IMR-90 (cell line): ENCODE measurements around the gene MEN1. TPM values are rescaled to one million over a fixed set of nuclear protein-coding genes. Genes with fewer than 3 reads are reported as not detected.
A peak's percentile ranks its signal among the peaks of the same experiment; 100 is the strongest.

Experiments
- ATAC-seq: fragments of 200-7000 bp; cut with Tn5 transposase; 2 replicates; pipeline ENCODE4 v1.9.1; 2020; ENCODE audit warnings: low read depth, mild to moderate bottlenecking, moderate library complexity
- BruUV-seq: library from RNA; stranded (reverse); fragments of 400-500 nt; replicated peaks from 2 replicates; lab custom pipeline; 2021; lab: Mats Ljungman, UMichigan
- CTCF ChIA-PET: fragments of 300-600 bp; formaldehyde crosslinking; extraction: SDS; loops from one replicate; lab custom pipeline; 2021; ENCODE audit warnings: antibody characterized with exemption; lab: Yijun Ruan, JAX
- POLR2A ChIA-PET: fragments of 300-600 bp; sonication (Branson Sonifier 250); formaldehyde crosslinking; loops from one replicate; lab custom pipeline; 2022; ENCODE audit warnings: antibody characterized with exemption; ENCODE audit not compliant: unreplicated experiment; lab: Charles Lee
- DNase-seq: peaks from one replicate; pipeline ENCODE4 v3.0.0; 2013
- H2AFZ ChIP-seq: replicated peaks from 2 replicates; pipeline ENCODE3; 2013; ENCODE audit warnings: low read length, mild to moderate bottlenecking; ENCODE audit not compliant: poor library complexity
- H2AK5ac ChIP-seq: 2 replicates; pipeline ENCODE4 v1.6.1; 2013; ENCODE audit warnings: low read depth, low read length, inconsistent platforms
- H2AK9ac ChIP-seq: replicated peaks from 2 replicates; pipeline ENCODE3; 2013; ENCODE audit warnings: mild to moderate bottlenecking, low read depth, low read length, moderate library complexity; ENCODE audit not compliant: poor library complexity
- H2BK120ac ChIP-seq: 2 replicates; pipeline ENCODE4 v1.6.1; 2013; ENCODE audit warnings: low read depth, low read length, inconsistent platforms
- H2BK15ac ChIP-seq: 3 replicates; pipeline ENCODE4 v1.6.1; 2013; ENCODE audit warnings: low read depth, low read length, inconsistent platforms
- H2BK20ac ChIP-seq: 2 replicates; pipeline ENCODE4 v1.6.1; 2013; ENCODE audit warnings: low read depth, mild to moderate bottlenecking, inconsistent platforms, low read length, moderate library complexity
- H2BK5ac ChIP-seq: 2 replicates; pipeline ENCODE4 v1.6.1; 2013; ENCODE audit warnings: mild to moderate bottlenecking, low read depth, low read length, inconsistent platforms; ENCODE audit not compliant: poor library complexity, severe bottlenecking
- H3K14ac ChIP-seq: replicated peaks from 2 replicates; pipeline ENCODE4 v1.6.1; 2013; ENCODE audit warnings: low read depth, low read length, inconsistent platforms
- H3K18ac ChIP-seq: 2 replicates; pipeline ENCODE4 v1.6.1; 2013; ENCODE audit warnings: low read depth, low read length, control low read depth
- H3K23ac ChIP-seq: 2 replicates; pipeline ENCODE4 v1.6.1; 2013; ENCODE audit warnings: low read depth, low read length, inconsistent platforms
- H3K27ac ChIP-seq: 2 replicates; pipeline ENCODE4 v1.5.1; 2013; ENCODE audit warnings: mild to moderate bottlenecking, control low read depth, low read length; ENCODE audit not compliant: insufficient read depth
- H3K27me3 ChIP-seq: 2 replicates; pipeline ENCODE4 v1.6.1; 2013; ENCODE audit warnings: low read length; ENCODE audit not compliant: control insufficient read depth, insufficient read depth
- H3K36me3 ChIP-seq: 2 replicates; pipeline ENCODE4 v1.6.1; 2013; ENCODE audit warnings: low read length, mixed read lengths; ENCODE audit not compliant: control insufficient read depth, insufficient read depth
- H3K4ac ChIP-seq: 2 replicates; pipeline ENCODE4 v1.6.1; 2013; ENCODE audit warnings: low read depth, low read length, inconsistent platforms
- H3K4me1 ChIP-seq: 2 replicates; pipeline ENCODE4 v1.6.1; 2013; ENCODE audit warnings: low read length, mixed read lengths; ENCODE audit not compliant: control insufficient read depth, insufficient read depth
- H3K4me2 ChIP-seq: 2 replicates; pipeline ENCODE4 v1.6.1; 2013; ENCODE audit warnings: low read depth, mild to moderate bottlenecking, control low read depth, low read length, moderate library complexity
- H3K4me3 ChIP-seq: 2 replicates; pipeline ENCODE4 v1.5.1; 2013; ENCODE audit warnings: low read depth, mild to moderate bottlenecking, control low read depth, low read length, moderate library complexity; ENCODE audit not compliant: insufficient read depth
- H3K56ac ChIP-seq: 2 replicates; pipeline ENCODE4 v1.6.1; 2013; ENCODE audit warnings: low read length, inconsistent platforms; ENCODE audit not compliant: insufficient read depth; ENCODE audit errors: extremely low read depth
- H3K79me1 ChIP-seq, 2 experiments: 2 replicates each; pipeline ENCODE4 v1.6.1; 2013; ENCODE audit warnings: low read length in 2 of 2, inconsistent platforms in 1 of 2, low read depth in 1 of 2
- H3K9ac ChIP-seq: 2 replicates; pipeline ENCODE4 v1.6.1; 2013; ENCODE audit warnings: low read depth, low read length, control low read depth
- H3K9me1 ChIP-seq: 2 replicates; pipeline ENCODE4 v1.6.1; 2013; ENCODE audit warnings: low read length, inconsistent platforms; ENCODE audit not compliant: insufficient read depth
- H3K9me3 ChIP-seq: 2 replicates; pipeline ENCODE4 v1.6.1; 2013; ENCODE audit warnings: low read length; ENCODE audit not compliant: control insufficient read depth, insufficient read depth
- H4K20me1 ChIP-seq: 2 replicates; pipeline ENCODE4 v1.6.1; 2013; ENCODE audit warnings: low read length, inconsistent platforms; ENCODE audit not compliant: insufficient read depth
- H4K5ac ChIP-seq: 2 replicates; pipeline ENCODE4 v1.6.1; 2013; ENCODE audit warnings: mild to moderate bottlenecking, low read depth, low read length, control low read depth
- H4K8ac ChIP-seq, 2 experiments: 2 replicates each; pipeline ENCODE4 v1.6.1; 2013; ENCODE audit warnings: low read depth in 2 of 2, low read length in 2 of 2, control low read depth in 1 of 2, inconsistent platforms in 1 of 2
- H4K91ac ChIP-seq: 2 replicates; pipeline ENCODE4 v1.6.1; 2013; ENCODE audit warnings: low read depth, low read length, inconsistent platforms; ENCODE audit not compliant: insufficient read depth
- BHLHE40 ChIP-seq: fragments of 150-350 bp; IDR thresholded peaks from 2 replicates; pipeline ENCODE4 v1.6.1; 2016; ENCODE audit warnings: mild to moderate bottlenecking, low read depth, low read length
- CHD1 ChIP-seq: IDR thresholded peaks from 2 replicates; pipeline ENCODE4 v1.6.1; 2012; ENCODE audit warnings: low read depth, low read length, improper control_type of control experiment
- ELK1 ChIP-seq: fragments of 150-350 bp; IDR thresholded peaks from 2 replicates; pipeline ENCODE4 v1.6.1; 2016; ENCODE audit warnings: low read depth, mild to moderate bottlenecking, low read length, moderate library complexity, borderline replicate concordance
- FOS ChIP-seq: fragments of 150-350 bp; IDR thresholded peaks from 2 replicates; pipeline ENCODE4 v1.6.1; 2016; ENCODE audit warnings: low read depth, low read length
- MAFK ChIP-seq: IDR thresholded peaks from 2 replicates; pipeline ENCODE4 v1.6.1; 2012; ENCODE audit warnings: low read depth, low read length, improper control_type of control experiment
- MAZ ChIP-seq: IDR thresholded peaks from 2 replicates; pipeline ENCODE4 v1.6.1; 2012; ENCODE audit warnings: low read depth, mild to moderate bottlenecking, low read length, improper control_type of control experiment, moderate library complexity, borderline replicate concordance
- MXI1 ChIP-seq: IDR thresholded peaks from 2 replicates; pipeline ENCODE4 v1.6.1; 2012; ENCODE audit warnings: low read depth, mild to moderate bottlenecking, low read length, moderate library complexity, borderline replicate concordance
- POLR2A ChIP-seq: IDR thresholded peaks from 2 replicates; pipeline ENCODE4 v1.6.1; 2012; ENCODE audit warnings: mild to moderate bottlenecking, low read depth, low read length
- RCOR1 ChIP-seq: IDR thresholded peaks from 2 replicates; pipeline ENCODE4 v1.6.1; 2012; ENCODE audit warnings: mild to moderate bottlenecking, low read length, improper control_type of control experiment; ENCODE audit not compliant: insufficient replicate concordance
- RFX5 ChIP-seq: IDR thresholded peaks from 2 replicates; pipeline ENCODE4 v1.8.0; 2012; ENCODE audit warnings: low read depth, mild to moderate bottlenecking, low read length, moderate library complexity
- SMC3 ChIP-seq: fragments of 150-350 bp; IDR thresholded peaks from 2 replicates; pipeline ENCODE4 v1.6.1; 2016; ENCODE audit warnings: low read depth, mild to moderate bottlenecking, antibody characterized with exemption, low read length, moderate library complexity
- WGBS, 2 experiments: methylation state at CpG; one replicate each; pipeline versions ENCODE4 v1.1.5 to v1.1.7; 2013; ENCODE audit warnings: missing lambda C conversion rate in 2 of 2; ENCODE audit not compliant: insufficient read length in 1 of 2; ENCODE audit errors: extremely low coverage in 2 of 2; 5-methylcytosine and 5-hydroxymethylcytosine counted together
- dilution Hi-C: fragments of 300-500 bp; cut with HindIII; formaldehyde crosslinking; loops from one replicate; pipeline ENCODE4 v1.14.3; 2018; ENCODE audit warnings: low sequenced_read_pairs; ENCODE audit not compliant: unreplicated experiment
- in situ Hi-C: fragments of 300-500 bp; cut with MboI; formaldehyde crosslinking; loops from 3 replicates; pipeline ENCODE4 v1.14.3; 2019; ENCODE audit warnings: low sequenced_read_pairs, inconsistent platforms, mixed read lengths
- intact Hi-C: fragments of 100-400 bp; cut with micrococcal nuclease; formaldehyde crosslinking; loops from 2 replicates; pipeline ENCODE4 v1.10.0; 2022
- polyA plus RNA-seq, 3 experiments: library from polyadenylated mRNA; depleted of rRNA; stranded (reverse); fragments of >200 nt; gene quantifications; 2 replicates each; pipeline ENCODE4 v1.2.3, GENCODE V29; 2012; ENCODE audit warnings: low replicate concordance in 1 of 3
- total RNA-seq: library from RNA; depleted of rRNA; stranded (reverse); fragments of >200 nt; gene quantifications from 2 replicates; pipeline ENCODE4 v1.2.3, GENCODE V29; 2012
- TF ChIP-seq, protein P1 (sequence below): fragments of 150-350 bp; IDR thresholded peaks from 2 replicates; pipeline ENCODE4 v1.6.1; 2017; ENCODE audit warnings: mild to moderate bottlenecking, antibody characterized with exemption, low read length, low read depth
- TF ChIP-seq, protein P2 (sequence below): conservative IDR thresholded peaks from 2 replicates; pipeline ENCODE4 v1.5.1; 2012; ENCODE audit warnings: mild to moderate bottlenecking, low read depth, low read length, improper control_type of control experiment

Gene MEN1
- total and polyA plus RNA-seq, 2 of the 4 experiments (the other 2 are of a cell fraction): 8.8 to 35.7 TPM

- Histone ChIP-seq H3K18ac (peak overlapping the region; percentile 2), H3K9ac (no peak overlapping the region), H2AK9ac (peak overlapping the region; percentile 93), H4K5ac (no peak overlapping the region), H4K20me1 (peaks cover 10% of the 10 kb centered on the region), H4K91ac (peak overlapping the region; percentile 97), H3K4me3 (no peak overlapping the region), H3K56ac (no peak overlapping the region), H2BK5ac (peak overlapping the region; percentile 85), H2BK15ac (peak overlapping the region; percentile 99), H3K27ac (peak overlapping the region; percentile 74), H3K14ac (peak overlapping the region; percentile 98; the same call in 1 of the 2 replicates), H2AK5ac (peak overlapping the region; percentile 100), H3K23ac (peak overlapping the region; percentile 83; the same call in 1 of the 2 replicates), H4K8ac (peak overlapping the region; percentile 78 to 96; a peak in 3 of 4 replicates), H3K9me1 (peaks cover 28% of the 10 kb centered on the region), H2BK20ac (peak overlapping the region; percentile 69), H3K27me3 (no peaks in the 10 kb centered on the region), H3K4me1 (peaks cover 27% of the 10 kb centered on the region), H3K36me3 (peaks cover 52% of the 10 kb centered on the region), H3K79me1 (peaks cover 28 to 86% of the 10 kb centered on the region in 2 experiments), H3K4me2 (no peak overlapping the region), H2BK120ac (peak overlapping the region; percentile 95), H3K4ac (peak overlapping the region; percentile 99), H3K9me3 (no peaks in the 10 kb centered on the region), H2AFZ (peak overlapping the region; percentile 74)
- in situ Hi-C loops (no loop called here), dilution Hi-C loops (no loop called here), intact Hi-C loops (no loop called here)
- ATAC-seq (peak; percentile 28), DNase-seq (peak; percentile 85)
- ChIA-PET CTCF (no interaction called here), POLR2A (no interaction called here)
- WGBS, 2 experiments: 32% methylated on average over 5 of the region's 20 CpGs; no CpG with 5 or more reads in 1 of the 2 experiments
- no TSS peak for BruUV-seq
- TF ChIP-seq MXI1 (no peak), RCOR1 (no peak), ELK1 (no peak), MAFK (no peak), CHD1 (no peak), FOS (peak; percentile 82), BHLHE40 (0 out of 2 replicates have a peak, but pooled peaks have one; percentile 6), MAZ (peak; percentile 48; the same call in 1 of the 2 replicates), SMC3 (0 out of 2 replicates have a peak, but pooled peaks have one; percentile 14), RFX5 (no peak), POLR2A (no peak)
- TF ChIP-seq, protein P1, sequence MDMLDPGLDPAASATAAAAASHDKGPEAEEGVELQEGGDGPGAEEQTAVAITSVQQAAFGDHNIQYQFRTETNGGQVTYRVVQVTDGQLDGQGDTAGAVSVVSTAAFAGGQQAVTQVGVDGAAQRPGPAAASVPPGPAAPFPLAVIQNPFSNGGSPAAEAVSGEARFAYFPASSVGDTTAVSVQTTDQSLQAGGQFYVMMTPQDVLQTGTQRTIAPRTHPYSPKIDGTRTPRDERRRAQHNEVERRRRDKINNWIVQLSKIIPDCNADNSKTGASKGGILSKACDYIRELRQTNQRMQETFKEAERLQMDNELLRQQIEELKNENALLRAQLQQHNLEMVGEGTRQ: peak; percentile 32; the same call in 1 of the 2 replicates
- TF ChIP-seq, protein P2, sequence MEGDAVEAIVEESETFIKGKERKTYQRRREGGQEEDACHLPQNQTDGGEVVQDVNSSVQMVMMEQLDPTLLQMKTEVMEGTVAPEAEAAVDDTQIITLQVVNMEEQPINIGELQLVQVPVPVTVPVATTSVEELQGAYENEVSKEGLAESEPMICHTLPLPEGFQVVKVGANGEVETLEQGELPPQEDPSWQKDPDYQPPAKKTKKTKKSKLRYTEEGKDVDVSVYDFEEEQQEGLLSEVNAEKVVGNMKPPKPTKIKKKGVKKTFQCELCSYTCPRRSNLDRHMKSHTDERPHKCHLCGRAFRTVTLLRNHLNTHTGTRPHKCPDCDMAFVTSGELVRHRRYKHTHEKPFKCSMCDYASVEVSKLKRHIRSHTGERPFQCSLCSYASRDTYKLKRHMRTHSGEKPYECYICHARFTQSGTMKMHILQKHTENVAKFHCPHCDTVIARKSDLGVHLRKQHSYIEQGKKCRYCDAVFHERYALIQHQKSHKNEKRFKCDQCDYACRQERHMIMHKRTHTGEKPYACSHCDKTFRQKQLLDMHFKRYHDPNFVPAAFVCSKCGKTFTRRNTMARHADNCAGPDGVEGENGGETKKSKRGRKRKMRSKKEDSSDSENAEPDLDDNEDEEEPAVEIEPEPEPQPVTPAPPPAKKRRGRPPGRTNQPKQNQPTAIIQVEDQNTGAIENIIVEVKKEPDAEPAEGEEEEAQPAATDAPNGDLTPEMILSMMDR: peak; percentile 20; the same call in 1 of the 2 replicates
Observed at GRCh38 chr11:64856382-64857227, 46.3 kb upstream of the MEN1 start.
